EL (cell line): Measurements from ENCODE around the gene IRS2.
"Not testable (repeated sequence)": the region's sequence is repeated elsewhere in the genome, so short reads cannot be mapped to it uniquely, and the experiment has no call there.

Experiments used
- DNase-seq: peaks from one replicate; pipeline ENCODE4 v3.0.0-alpha.2; 2016

Gene IRS2

DNA sequence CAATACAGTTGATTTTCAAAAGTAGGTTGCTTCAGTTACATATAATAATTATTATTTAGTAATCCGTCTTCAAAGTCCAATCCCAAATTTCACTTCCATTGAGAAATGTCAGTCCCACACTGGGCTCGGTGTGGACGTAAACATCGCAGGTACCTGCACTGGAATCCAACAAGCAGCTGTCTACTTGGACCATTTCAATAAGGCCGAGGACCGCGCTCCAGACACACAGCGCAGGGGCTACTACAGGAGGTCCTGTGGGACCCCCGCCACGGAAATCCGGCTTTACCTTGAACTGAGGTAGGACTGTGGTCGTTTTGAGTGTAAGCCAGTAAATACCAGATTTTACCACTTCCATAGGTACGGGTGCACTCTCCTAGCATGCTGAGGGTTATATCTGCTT lies 30.8 kb downstream of the IRS2 start:
- DNase-seq: no peak

- no peak for DNase-seq
These were observed 34.9 kb downstream of the IRS2 start for GRCh38 chr13:109751477-109751876.

DNA sequence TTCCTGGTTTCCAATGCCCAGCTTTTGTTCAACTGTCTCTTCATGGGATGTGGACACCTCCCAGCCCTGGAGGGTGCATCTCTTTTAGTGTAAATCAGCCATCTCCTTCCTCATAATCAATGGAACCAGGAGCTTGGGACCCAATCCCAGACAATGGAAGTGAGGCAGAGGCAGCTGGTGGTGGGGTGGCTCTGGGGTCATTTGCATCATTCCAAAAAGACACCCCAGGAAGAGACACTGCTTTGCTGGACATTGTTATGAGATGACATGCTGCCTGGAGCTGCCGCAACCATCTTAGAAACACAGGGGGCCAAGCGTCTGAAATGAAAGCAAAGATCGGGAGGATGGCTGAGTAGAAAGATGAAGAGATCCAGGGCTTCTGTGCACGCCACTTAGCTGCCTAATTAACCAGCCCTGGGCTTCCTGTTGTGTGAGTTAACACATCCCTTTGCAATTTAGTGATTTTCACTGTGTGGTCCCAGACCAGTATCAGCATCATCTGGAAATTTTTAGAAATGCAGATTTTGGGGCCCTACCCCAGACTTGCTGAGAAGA lies 36.1 kb downstream of the IRS2 start:
- DNase-seq: no peak

- DNase-seq: no peak
These were observed 37.0 kb downstream of the IRS2 start for GRCh38 chr13:109749365-109749764.

GRCh38 chr13:109748677-109749076 lies 37.7 kb downstream of the IRS2 start:
- no peak for DNase-seq

GRCh38 chr13:109747524-109747923 lies 38.9 kb downstream of the IRS2 start:
- no peak for DNase-seq

- no peak for DNase-seq
These were observed 40.0 kb downstream of the IRS2 start for GRCh38 chr13:109746364-109746763.

GRCh38 chr13:109745702-109746101 lies 40.7 kb downstream of the IRS2 start:
- DNase-seq: no peak

DNA sequence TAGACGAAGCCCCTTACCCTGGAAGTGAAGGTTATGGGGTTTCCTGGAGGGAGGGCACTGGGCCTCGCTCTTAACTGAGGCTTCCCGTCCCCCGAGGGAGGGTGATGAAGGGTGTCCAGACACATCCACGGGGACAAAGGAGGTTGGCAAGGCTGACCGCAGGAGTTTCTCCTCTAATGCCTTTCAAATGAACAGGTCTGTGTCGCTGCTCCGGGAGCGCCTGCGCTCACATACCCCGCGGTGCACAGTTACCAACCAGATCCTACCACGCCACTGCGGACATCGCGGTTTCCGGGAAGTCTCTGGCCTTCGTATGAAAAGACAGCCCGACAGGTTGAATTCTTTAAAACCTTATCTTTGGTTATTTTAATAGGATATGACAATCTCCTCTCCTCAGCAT lies 41.3 kb downstream of the IRS2 start:
- DNase-seq: no peak

GRCh38 chr13:109744512-109745051 lies 41.8 kb downstream of the IRS2 start:
- peak; percentile 57 for DNase-seq

DNA sequence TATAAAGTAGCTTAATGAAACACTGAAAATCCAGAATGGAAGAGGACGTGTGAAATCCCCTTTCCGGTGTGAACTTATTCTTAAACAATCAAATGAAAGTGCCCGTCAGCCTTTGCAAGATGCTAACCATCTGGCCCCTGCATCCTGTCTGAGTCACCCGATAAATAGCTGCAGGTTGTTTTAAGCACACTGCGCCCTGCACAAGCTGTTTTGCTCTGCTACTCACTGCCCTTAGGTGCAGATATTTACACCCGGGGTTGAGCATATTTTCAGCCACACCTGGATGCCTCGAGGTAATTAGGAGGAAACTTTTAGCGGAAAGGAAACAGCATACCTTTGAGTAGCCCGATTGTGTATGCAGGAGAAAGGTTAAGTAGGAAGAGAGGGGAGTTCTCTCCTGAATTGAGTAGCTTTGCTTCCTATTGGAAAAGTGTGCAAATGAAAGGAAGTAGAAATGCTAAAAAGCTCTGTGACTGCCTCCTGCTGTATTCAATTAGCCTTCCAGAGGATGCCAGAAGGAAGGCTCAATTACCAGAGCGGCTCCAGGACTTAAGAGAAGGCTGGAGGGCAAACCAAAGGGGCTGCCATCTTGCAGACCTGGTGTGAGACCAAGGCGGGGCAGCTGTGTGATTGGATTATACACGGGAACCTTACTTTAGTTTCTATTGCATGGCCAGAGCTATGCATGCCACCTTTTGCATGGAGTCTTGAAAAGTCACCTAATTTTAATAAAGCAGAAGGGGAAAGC lies 42.5 kb downstream of the IRS2 start:
- peak; percentile 78 for DNase-seq

DNA sequence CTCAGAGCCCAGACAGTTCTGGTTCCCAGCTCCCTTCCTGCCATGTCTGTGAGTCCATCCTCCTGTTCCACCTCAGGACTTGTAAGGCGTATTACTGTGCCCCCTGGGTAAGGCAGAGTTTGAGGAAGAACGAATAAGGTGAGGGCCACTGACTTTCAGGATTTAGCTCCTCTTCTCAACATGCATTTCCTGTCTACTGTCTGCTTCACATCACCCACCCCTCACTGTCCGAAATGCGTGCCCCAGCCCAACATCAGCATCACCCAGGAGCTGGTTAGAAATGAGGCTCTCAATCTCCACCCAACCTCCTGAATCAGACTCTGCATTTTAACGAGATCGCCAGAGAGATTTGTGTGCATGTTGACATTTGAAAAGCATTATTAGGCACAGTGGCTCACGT lies 44.4 kb downstream of the IRS2 start:
- no peak for DNase-seq

GRCh38 chr13:109740721-109741120 lies 45.7 kb downstream of the IRS2 start:
- DNase-seq: no peak

DNA sequence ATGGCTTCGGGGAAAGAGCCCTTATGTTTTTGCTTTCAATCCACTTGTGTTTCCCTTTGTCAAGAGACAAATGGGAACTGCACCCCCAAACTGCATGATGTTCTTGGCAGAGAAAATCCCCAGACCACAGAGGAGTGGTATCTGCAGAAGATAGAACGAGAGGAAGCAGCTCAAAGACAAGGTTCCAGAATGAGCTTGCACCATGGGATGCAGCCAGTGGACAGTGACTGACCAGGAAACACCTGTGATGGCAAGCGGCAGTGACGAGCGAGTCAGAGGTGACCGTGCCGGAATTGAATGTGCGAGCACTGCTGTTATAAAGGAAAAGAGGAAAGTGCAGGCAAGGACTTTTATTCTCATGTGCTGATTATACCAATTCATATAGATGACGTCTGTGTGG lies 46.3 kb downstream of the IRS2 start:
- DNase-seq: no peak

DNA sequence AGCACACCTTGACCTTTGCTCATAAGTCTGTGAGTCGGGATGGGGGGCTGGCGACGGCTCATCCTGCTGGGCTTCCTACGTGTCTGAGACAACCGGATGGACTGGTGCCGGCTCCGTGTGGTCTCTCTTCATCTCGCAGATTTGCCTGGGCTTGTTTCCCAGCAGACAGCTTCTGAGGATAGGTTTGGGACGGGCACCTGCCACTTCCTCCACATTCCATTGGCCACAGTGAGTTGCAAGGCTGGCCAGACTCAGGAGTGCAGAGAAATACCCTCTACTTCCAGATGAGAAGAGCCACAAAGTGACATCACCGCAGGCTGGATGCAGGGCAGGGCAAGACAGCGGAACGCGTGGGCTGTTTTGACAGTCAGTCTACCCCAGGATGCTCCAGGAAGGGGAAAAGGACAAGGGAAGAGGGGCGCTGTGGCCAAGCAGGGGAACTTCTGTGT lies 48.1 kb downstream of the IRS2 start:
- DNase-seq: no peak

- peak; percentile 25 for DNase-seq
These were observed 48.8 kb downstream of the IRS2 start for GRCh38 chr13:109737606-109738005.

GRCh38 chr13:109737046-109737573 lies 49.3 kb downstream of the IRS2 start:
- DNase-seq: no peak

GRCh38 chr13:109735436-109735966 lies 50.9 kb downstream of the IRS2 start:
- DNase-seq: no peak

DNA sequence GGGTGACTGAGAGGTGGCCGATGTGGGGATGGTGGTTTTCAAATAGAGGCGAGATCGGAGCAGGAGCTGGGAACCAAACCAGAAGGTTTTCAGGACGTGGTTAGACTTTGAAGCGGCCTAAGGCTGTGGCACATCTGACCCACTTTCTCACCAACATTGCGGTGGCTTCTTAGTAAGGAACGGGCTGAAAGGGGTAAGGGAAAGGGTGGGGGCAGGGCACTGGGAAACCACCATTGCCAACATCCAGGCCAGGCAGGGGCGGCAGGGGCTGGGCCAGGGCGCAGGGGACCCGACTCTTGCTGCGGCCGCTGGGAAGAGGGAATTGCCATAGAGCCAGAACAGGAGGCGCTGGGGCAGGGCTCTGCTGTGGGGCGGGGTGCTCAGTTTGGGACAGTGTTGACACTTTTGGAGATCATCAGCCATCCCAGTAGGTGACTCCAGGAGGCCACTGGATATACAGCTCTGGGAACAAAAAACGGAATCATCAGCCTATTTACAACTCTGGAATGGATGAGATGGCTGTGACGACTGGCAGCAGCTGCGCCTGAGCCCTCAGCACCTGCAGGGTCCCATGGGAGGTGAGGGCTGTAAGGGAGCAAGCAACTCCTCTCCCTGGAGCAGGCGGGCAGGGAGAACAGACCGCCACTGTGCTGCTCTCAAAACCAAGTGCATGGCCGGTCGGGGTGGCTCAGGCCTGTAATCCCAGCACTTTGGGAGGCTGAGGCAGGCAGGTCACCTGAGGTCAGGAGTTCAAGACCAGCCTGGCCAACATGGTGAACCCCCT lies 52.2 kb downstream of the IRS2 start:
- DNase-seq: no peak

GRCh38 chr13:109733550-109733949 lies 52.8 kb downstream of the IRS2 start:
- no peak for DNase-seq

- DNase-seq: not testable (repeated sequence)
These were observed 53.8 kb downstream of the IRS2 start for GRCh38 chr13:109732470-109733170.

GRCh38 chr13:109730812-109731335 lies 55.5 kb downstream of the IRS2 start:
- no peak for DNase-seq
